ENCODE measurements around the gene RNLS. TPM values are rescaled to one million over a fixed set of nuclear protein-coding genes. Genes with fewer than 3 reads are reported as not detected.

RNLS gene
- total RNA-seq, 2 experiments from 2014 or later: 4.0 to 4.7 TPM

DNA sequence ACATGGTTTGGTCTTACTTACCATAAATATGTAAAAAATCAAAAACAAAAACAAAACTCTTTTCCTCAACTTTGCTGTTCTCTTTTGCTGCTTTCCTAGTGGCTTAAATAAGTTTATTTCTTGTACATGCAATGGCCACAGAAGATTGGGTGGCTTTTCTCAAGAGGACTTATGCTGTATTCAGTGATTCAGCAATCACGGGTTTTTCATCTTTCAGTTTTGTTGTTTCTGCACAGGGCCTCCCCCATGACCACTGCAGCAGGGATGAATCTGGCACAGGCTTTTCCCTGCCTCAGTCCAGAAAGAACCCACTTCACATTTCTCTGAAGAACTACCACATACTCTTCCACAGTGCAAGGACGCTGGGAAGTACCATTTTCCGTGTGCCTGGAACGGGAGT is 355.0 kb downstream of the RNLS start:
- Mint-ChIP-seq H3K27me3 (no peaks in the 10 kb centered on the region), H3K9me3 (peaks cover 3% of the 10 kb centered on the region), H3K36me3 (peaks cover 3% of the 10 kb centered on the region), H3K4me3 (no peak overlapping the region), H3K4me1 (ENCODE audit: low read depth) (no peaks in the 10 kb centered on the region), H3K27ac (no peak overlapping the region)
- no peak for DNase-seq
- ChIA-PET CTCF (no interaction called here), POLR2A (no interaction called here)
- intact Hi-C loops (cut with micrococcal nuclease): no loop called here

DNA sequence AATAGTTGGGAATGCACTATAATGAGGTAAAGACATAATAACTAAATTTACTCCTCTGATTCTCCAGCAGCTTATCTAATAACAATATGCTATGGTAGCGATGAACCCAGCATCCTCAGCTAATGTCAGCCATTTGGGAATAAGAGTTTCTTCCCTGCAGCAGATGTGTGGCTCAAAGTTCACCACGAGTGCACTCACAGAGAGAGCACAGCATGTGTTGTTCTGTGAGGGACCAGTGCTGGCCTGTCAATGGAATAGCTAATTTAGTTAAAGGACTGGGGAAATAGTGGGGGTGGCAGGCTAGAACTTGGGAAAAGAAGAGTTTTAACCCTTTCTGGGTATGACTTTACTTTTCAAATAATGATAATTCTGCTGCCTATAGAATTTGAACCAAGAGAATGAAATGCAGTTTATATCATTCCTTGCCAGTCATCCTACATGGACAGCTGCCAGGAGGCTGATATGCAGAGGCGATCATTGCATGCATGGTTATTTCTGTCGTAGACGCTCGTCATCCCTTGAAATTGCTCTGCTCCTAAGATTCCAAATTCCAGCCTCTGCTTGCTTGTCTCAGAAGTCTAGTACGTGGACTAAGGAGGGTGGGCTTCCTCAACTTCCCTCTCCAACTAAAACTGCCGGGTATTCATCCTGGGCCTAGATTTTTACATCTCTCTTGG is 355.6 kb downstream of the RNLS start:
- ChIA-PET POLR2A (no interaction called here), CTCF (no interaction called here)
- Mint-ChIP-seq H3K27ac (no peak overlapping the region), H3K9me3 (peaks cover 3% of the 10 kb centered on the region), H3K27me3 (no peaks in the 10 kb centered on the region), H3K4me3 (no peak overlapping the region), H3K4me1 (ENCODE audit: low read depth) (no peaks in the 10 kb centered on the region), H3K36me3 (peaks cover 3% of the 10 kb centered on the region)
- intact Hi-C loops (cut with micrococcal nuclease): no loop called here
- DNase-seq: no peak

DNA sequence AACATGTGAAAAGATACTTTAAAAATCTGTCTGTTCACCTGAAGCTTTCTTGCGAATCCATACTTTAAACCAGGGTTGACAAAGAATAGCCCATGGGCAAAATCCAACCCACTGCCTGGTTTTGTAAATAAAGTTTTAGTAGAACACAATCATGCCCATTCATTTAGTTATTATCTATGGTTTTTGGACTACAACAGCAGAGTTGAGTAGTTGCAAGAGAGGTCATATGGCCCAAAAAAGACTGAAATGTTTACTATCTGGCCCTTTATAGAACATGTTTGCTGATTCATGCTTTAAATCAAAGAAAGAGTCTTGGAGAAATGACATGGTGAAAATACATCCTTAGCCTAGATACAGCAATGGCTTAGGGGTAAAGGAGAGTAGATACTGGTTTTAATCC is 356.2 kb downstream of the RNLS start:
- ChIA-PET CTCF (no interaction called here), POLR2A (no interaction called here)
- DNase-seq: no peak
- Mint-ChIP-seq H3K9me3 (peaks cover 3% of the 10 kb centered on the region), H3K36me3 (peaks cover 3% of the 10 kb centered on the region), H3K4me1 (ENCODE audit: low read depth) (no peaks in the 10 kb centered on the region), H3K27ac (no peak overlapping the region), H3K4me3 (no peak overlapping the region), H3K27me3 (no peaks in the 10 kb centered on the region)
- intact Hi-C loops (cut with micrococcal nuclease): no loop called here

DNA sequence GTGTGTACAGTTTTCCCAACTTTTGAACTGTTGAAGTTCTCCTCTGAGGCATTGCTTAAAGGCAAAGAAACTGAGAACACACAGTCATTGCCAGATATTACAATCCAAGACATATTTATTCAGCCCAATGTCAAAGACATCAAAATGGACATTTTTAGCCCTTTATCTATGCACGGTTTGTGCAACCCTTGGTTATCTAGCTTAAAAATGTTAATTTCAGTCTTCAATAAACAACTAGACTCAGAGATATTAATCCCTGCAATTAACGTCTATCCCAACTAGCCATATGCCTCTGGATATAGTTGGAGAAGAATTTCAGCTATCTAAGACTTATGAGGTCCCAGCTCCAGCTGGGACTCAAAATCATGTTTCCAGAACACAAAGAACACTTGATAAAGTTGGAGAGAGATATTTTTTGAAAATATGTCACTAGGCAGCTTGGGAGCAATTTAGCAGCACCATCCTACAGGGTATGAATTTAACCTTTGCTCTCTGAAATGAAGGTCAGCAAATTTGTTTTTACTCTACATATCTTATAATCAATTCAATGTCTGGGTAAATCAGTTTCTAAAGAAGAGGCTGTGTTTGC is 357.0 kb downstream of the RNLS start:
- no peaks in the 10 kb centered on the region for H3K4me1 Mint-ChIP-seq (ENCODE audit: low read depth)
- ChIA-PET CTCF (no interaction called here), POLR2A (no interaction called here)

More for the DNA sequence above, 357.0 kb downstream of the RNLS start:
- H3K27ac Mint-ChIP-seq: no peak overlapping the region
- H3K4me3 Mint-ChIP-seq: no peak overlapping the region
- peaks cover 3% of the 10 kb centered on the region for H3K9me3 Mint-ChIP-seq
- H3K27me3 Mint-ChIP-seq: no peaks in the 10 kb centered on the region
- intact Hi-C loops (cut with micrococcal nuclease): no loop called here
- H3K36me3 Mint-ChIP-seq: peaks cover 3% of the 10 kb centered on the region
- no peak for DNase-seq

Other genes starting within 250 kb of the RNLS start
- not detected for gene LIPJ, start 3.4 kb upstream of the RNLS start, total RNA-seq
- not detected for gene LIPF, start 81.1 kb upstream of the RNLS start, total RNA-seq
- not detected for gene LIPK, start 122.9 kb upstream of the RNLS start, total RNA-seq
- gene LIPN, start 176.7 kb upstream of the RNLS start, total RNA-seq: not detected
- not detected for gene LIPM, start 219.4 kb upstream of the RNLS start, total RNA-seq